Mammary epithelial cell (primary cell): ENCODE data around the gene TTC28.

ENCODE experiments used
- CTCF ChIP-seq, 2 donors: IDR thresholded peaks in 1 of 2; conservative IDR thresholded peaks in 1 of 2; 2 replicates each; pipeline ENCODE4 v1.5.1; 2011 to 2012; ENCODE audit warnings: inconsistent platforms in 2 of 2, low read length in 2 of 2, mild to moderate bottlenecking in 2 of 2, control low read depth in 1 of 2, low read depth in 1 of 2; ENCODE audit not compliant: insufficient read depth in 1 of 2; ENCODE audit errors: extremely low read depth in 1 of 2
- EZH2 ChIP-seq: IDR thresholded peaks from 2 replicates; pipeline ENCODE4 v1.6.1; 2012; ENCODE audit warnings: low read length, inconsistent platforms, borderline replicate concordance

DNA sequence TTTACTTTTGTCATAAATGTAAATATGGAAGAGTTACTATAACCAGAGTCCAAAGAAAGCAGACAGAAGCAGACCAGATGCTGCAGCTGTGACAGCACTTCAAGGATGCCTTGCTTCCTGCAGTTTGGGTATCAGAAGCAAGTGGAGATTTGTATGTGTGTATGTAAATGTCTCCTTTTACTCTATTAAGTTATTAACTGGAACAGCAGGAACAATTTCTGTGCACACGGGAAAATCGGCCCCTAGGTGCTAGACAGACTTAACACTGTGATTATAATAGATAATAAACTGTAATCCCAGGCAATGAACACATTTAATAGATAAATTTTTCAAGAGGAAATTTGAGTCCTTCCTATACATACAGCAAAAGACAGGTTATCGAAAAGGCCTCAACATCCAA lies 582.0 kb downstream of the TTC28 start:
- no peak for TF ChIP-seq CTCF (conservative IDR thresholded peaks at IDR 0.05 in 1 of 2, IDR thresholded peaks at IDR 0.05 in 1 of 2; ENCODE audit: extremely low read depth in 1 of 2, insufficient read depth in 1 of 2, low read depth in 1 of 2, low read length in 2 of 2)
- TF ChIP-seq EZH2: no peak
